Type B pancreatic cell (in vitro differentiated cells): ENCODE measurements around the gene ILKAP. TPM values are rescaled to one million over a fixed set of nuclear protein-coding genes. Genes with fewer than 3 reads are reported as not detected.

Source experiments
- DNase-seq: peaks from one replicate; pipeline ENCODE4 v3.0.0; 2021; ENCODE audit warnings: mixed read lengths; ENCODE audit not compliant: unreplicated experiment; ENCODE audit errors: extremely low spot score
- H3K27ac Mint-ChIP-seq: 2 replicates; pipeline ENCODE4 v1.8.0; 2021; ENCODE audit warnings: mild to moderate bottlenecking, mixed read lengths
- H3K27me3 Mint-ChIP-seq: 2 replicates; pipeline ENCODE4 v1.8.0; 2021; ENCODE audit warnings: mixed read lengths
- H3K36me3 Mint-ChIP-seq: 2 replicates; pipeline ENCODE4 v1.8.0; 2021; ENCODE audit warnings: mixed read lengths
- H3K4me1 Mint-ChIP-seq: one replicate; pipeline ENCODE4 v1.8.0; 2021; ENCODE audit warnings: mixed read lengths; ENCODE audit not compliant: unreplicated experiment
- H3K4me3 Mint-ChIP-seq: 2 replicates; pipeline ENCODE4 v1.8.0; 2021; ENCODE audit warnings: mild to moderate bottlenecking, mixed read lengths
- H3K9me3 Mint-ChIP-seq: 2 replicates; pipeline ENCODE4 v1.8.0; 2021; ENCODE audit warnings: mixed read lengths
- CTCF ChIP-seq: fragments of 200-600 bp; sonication (generic); conservative IDR thresholded peaks from 2 replicates; pipeline ENCODE4 v1.5.0; 2021; ENCODE audit warnings: antibody characterized with exemption, mild to moderate bottlenecking
- total RNA-seq: library from RNA; stranded (reverse); gene quantifications from 2 replicates; pipeline ENCODE4 v1.2.1, GENCODE V29; 2021; ENCODE audit warnings: low replicate concordance

ILKAP gene
- total RNA-seq, 1 donor from 2014 or later: 50.4 TPM

DNA sequence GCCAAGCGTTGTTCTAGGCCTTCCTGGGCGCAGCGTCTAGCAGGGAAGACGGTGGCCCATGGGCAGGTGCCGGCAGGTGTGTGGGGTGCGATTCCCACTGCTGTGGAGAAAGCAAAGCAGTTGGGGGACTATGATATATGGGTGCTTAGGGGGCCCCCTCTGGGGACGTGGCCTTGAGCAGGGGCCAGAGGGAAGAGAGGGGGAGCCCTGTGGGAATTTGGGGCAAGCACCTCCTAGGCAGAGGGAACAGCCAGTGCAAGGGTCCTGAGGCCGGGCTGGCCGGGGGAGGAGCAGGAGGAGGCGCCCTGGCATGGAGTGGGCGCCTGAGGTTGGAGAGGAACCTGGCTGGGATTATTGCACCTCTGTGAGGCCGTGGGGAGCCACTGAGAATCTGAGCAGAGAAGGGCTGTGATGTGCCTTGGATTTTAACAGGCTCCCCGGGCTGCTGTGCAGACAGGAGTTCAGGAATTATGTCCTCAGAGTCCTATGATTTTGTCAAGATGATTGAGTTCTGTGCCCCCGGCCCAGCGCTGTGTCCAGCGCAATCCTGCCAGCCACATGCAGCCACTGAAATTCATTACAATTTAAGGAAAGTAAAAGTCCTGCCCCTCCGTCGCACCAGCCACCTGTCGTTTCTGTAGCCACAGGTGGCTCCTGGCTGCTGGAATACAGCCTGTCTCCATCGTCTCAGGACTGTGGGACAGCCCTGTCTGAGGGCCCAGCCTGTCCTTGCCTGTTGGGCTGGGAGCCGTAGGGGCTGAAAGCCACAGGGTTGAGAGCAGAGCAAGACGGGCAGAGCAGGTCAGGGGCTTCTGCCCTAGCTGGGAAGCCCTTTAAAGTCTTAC lies 74.1 kb downstream of the ILKAP start:
- DNase-seq: no peak
- no peaks in the 10 kb centered on the region for H3K4me1 Mint-ChIP-seq
- H3K9me3 Mint-ChIP-seq: no peaks in the 10 kb centered on the region
- no peak overlapping the region for H3K27ac Mint-ChIP-seq
- H3K27me3 Mint-ChIP-seq: no peaks in the 10 kb centered on the region
- TF ChIP-seq CTCF: no peak
- no peak overlapping the region for H3K4me3 Mint-ChIP-seq
- no peaks in the 10 kb centered on the region for H3K36me3 Mint-ChIP-seq

GRCh38 chr2:238128534-238129001 lies 74.9 kb downstream of the ILKAP start:
- no peak for DNase-seq
- Mint-ChIP-seq H3K36me3 (no peaks in the 10 kb centered on the region), H3K4me1 (no peaks in the 10 kb centered on the region)

DNA sequence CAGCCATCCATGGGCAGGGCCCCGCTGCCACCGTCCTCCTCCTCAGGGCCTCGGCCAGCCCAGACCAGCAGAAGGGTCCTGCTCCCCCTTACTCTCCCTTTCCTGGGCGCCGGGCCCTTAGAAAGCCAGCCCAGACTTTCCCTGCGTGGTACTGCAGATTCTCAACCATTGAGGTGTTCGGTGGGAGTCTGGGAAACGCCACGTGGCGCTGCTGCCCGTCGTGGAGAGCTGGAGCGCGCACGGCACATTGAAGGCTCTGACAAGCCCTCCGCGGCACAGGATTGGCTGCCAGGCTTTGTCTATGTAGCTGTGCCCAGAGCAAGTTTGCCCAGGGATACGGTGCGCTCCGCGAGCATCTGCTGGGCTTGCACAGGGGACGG lies 75.4 kb downstream of the ILKAP start:
- Mint-ChIP-seq H3K27ac (no peak overlapping the region), H3K9me3 (no peaks in the 10 kb centered on the region), H3K36me3 (no peaks in the 10 kb centered on the region), H3K4me1 (no peaks in the 10 kb centered on the region), H3K27me3 (no peaks in the 10 kb centered on the region), H3K4me3 (no peak overlapping the region)
- TF ChIP-seq CTCF: no peak
- DNase-seq: no peak

More at GRCh38 chr2:238128534-238129001, 74.9 kb downstream of the ILKAP start:
- H3K4me3 Mint-ChIP-seq: no peak overlapping the region
- no peak overlapping the region for H3K27ac Mint-ChIP-seq
- no peaks in the 10 kb centered on the region for H3K9me3 Mint-ChIP-seq
- no peak for TF ChIP-seq CTCF
- no peaks in the 10 kb centered on the region for H3K27me3 Mint-ChIP-seq

DNA sequence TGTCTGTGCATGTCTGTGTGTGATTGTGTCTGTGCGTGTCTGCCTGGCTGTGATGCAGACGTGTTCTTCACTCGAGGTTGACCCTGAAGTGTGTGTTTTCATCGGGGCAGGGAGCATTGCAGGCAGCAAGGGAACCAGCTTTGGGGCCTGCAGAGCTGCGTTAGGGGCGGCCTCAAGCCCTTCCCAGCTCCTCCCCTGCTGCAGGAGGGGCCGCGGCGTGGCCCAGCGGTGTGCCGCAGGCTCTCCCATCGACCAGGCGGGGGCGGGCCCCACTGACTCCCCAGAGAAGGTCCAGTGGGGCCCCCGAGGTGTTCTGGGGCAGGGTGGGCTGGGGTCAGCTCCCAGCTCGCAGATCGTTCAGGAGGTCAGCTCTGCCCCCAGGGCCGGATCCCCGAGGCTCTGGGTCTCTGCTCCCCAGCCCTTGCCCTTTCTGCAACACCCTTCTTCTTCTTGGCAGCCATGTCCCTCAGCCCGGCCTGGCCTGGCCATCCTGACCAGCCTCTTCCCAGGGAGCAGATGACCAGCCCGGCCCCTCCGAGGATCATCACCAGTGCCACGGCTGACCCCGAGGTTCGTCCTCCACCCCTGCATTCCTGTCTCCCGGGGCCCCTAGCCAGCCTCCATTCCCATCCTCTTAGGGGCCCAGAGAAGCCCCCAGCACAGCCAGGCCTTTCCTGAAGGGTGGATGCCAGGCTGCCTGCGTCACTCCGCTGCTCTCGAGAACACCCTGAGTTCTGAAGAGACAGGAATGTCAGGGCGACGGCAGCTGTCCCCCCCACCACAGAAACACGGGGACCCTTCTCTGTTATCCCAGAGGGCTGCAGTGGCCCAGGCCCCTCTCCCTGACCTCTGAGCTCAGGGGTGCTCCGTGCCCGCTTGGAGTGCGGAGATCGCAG lies 76.1 kb downstream of the ILKAP start:
- H3K27me3 Mint-ChIP-seq: no peaks in the 10 kb centered on the region
- TF ChIP-seq CTCF: no peak
- no peaks in the 10 kb centered on the region for H3K9me3 Mint-ChIP-seq
- no peak overlapping the region for H3K27ac Mint-ChIP-seq
- no peaks in the 10 kb centered on the region for H3K36me3 Mint-ChIP-seq
- no peaks in the 10 kb centered on the region for H3K4me1 Mint-ChIP-seq
- H3K4me3 Mint-ChIP-seq: no peak overlapping the region
- DNase-seq: no peak

- Mint-ChIP-seq H3K27ac (no peak overlapping the region), H3K27me3 (no peaks in the 10 kb centered on the region), H3K4me1 (no peaks in the 10 kb centered on the region), H3K36me3 (no peaks in the 10 kb centered on the region), H3K4me3 (no peak overlapping the region), H3K9me3 (no peaks in the 10 kb centered on the region)
- no peak for DNase-seq
- no peak for TF ChIP-seq CTCF
Measured at GRCh38 chr2:238126775-238127164, 76.7 kb downstream of the ILKAP start.
